ENCODE measurements around the gene YTHDC2. TPM values are rescaled to one million over a fixed set of nuclear protein-coding genes. Genes with fewer than 3 reads are reported as not detected.

Gene YTHDC2
- total RNA-seq, 2 experiments from 2014 or later: 33.9 to 41.7 TPM

GRCh38 chr5:113606298-113607134 is 93.0 kb downstream of the YTHDC2 start:
- Histone ChIP-seq H3K27ac (ENCODE audit: low read depth in 1 of 2, low read length in 2 of 2) (no peak overlapping the region), H3K4me1 (ENCODE audit: insufficient read depth, low read length) (peaks cover 4% of the 10 kb centered on the region), H3K4me3 (ENCODE audit: low read length) (no peak overlapping the region), H3K9me3 (ENCODE audit: control insufficient read depth in 1 of 2, insufficient read depth in 1 of 2, low read length in 2 of 2) (no peaks in the 10 kb centered on the region), H3K27me3 (ENCODE audit: control insufficient read depth in 1 of 2, insufficient read depth in 2 of 2, low read length in 2 of 2) (peaks cover 0 to 5% of the 10 kb centered on the region in 2 experiments), H3K36me3 (ENCODE audit: insufficient read depth, low read length) (no peaks in the 10 kb centered on the region)
- Mint-ChIP-seq H3K27me3 (peaks cover 28% of the 10 kb centered on the region), H3K4me3 (no peak overlapping the region), H3K9me3 (no peaks in the 10 kb centered on the region), H3K36me3 (ENCODE audit: low read depth) (no peaks in the 10 kb centered on the region), H3K4me1 (ENCODE audit: low read depth) (no peaks in the 10 kb centered on the region), H3K27ac (no peak overlapping the region)
- peak; percentile 74 for ATAC-seq (ENCODE audit: poor library complexity)
- ChIA-PET CTCF (interaction anchor here (1.6 kb wide), 1 partner anchor 610 kb away, joined by 4 read pairs; no protein-coding TSS in a partner anchor), POLR2A (no interaction called here)
- TF ChIP-seq, protein P1, sequence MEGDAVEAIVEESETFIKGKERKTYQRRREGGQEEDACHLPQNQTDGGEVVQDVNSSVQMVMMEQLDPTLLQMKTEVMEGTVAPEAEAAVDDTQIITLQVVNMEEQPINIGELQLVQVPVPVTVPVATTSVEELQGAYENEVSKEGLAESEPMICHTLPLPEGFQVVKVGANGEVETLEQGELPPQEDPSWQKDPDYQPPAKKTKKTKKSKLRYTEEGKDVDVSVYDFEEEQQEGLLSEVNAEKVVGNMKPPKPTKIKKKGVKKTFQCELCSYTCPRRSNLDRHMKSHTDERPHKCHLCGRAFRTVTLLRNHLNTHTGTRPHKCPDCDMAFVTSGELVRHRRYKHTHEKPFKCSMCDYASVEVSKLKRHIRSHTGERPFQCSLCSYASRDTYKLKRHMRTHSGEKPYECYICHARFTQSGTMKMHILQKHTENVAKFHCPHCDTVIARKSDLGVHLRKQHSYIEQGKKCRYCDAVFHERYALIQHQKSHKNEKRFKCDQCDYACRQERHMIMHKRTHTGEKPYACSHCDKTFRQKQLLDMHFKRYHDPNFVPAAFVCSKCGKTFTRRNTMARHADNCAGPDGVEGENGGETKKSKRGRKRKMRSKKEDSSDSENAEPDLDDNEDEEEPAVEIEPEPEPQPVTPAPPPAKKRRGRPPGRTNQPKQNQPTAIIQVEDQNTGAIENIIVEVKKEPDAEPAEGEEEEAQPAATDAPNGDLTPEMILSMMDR (IDR thresholded peaks at IDR 0.05): peak; percentile 88
- DNase-seq: peak in 12 of 14 experiments; percentile 6 to 77 (median 22)
- intact Hi-C loops (cut with DNase I, micrococcal nuclease): loop anchor here (1.0 to 10.0 kb wide), 10 partner anchors 228 to 1432 kb away; no protein-coding TSS in a partner anchor

GRCh38 chr5:113607361-113607760 is 93.9 kb downstream of the YTHDC2 start:
- peaks cover 0 to 5% of the 10 kb centered on the region in 2 experiments for H3K27me3 ChIP-seq (ENCODE audit: control insufficient read depth in 1 of 2, insufficient read depth in 2 of 2, low read length in 2 of 2)
- DNase-seq (no peak), ATAC-seq (ENCODE audit: poor library complexity) (no peak)
- Mint-ChIP-seq H3K4me3 (no peak overlapping the region), H3K4me1 (ENCODE audit: low read depth) (no peaks in the 10 kb centered on the region), H3K9me3 (no peaks in the 10 kb centered on the region), H3K27ac (no peak overlapping the region), H3K36me3 (ENCODE audit: low read depth) (no peaks in the 10 kb centered on the region), H3K27me3 (peaks cover 33% of the 10 kb centered on the region)
- intact Hi-C loops (cut with DNase I, micrococcal nuclease): loop anchor here (2.0 to 10.0 kb wide), 8 partner anchors 229 to 1433 kb away; no protein-coding TSS in a partner anchor
- no peak overlapping the region for H3K27ac ChIP-seq (ENCODE audit: low read depth in 1 of 2, low read length in 2 of 2)
- no peaks in the 10 kb centered on the region for H3K9me3 ChIP-seq (ENCODE audit: control insufficient read depth in 1 of 2, insufficient read depth in 1 of 2, low read length in 2 of 2)
- peaks cover 7% of the 10 kb centered on the region for H3K4me1 ChIP-seq (ENCODE audit: insufficient read depth, low read length)
- H3K4me3 ChIP-seq (ENCODE audit: low read length): no peak overlapping the region
- H3K36me3 ChIP-seq (ENCODE audit: insufficient read depth, low read length): no peaks in the 10 kb centered on the region
- POLR2A ChIA-PET: no interaction called here
- TF ChIP-seq, protein P1 (IDR thresholded peaks at IDR 0.05): no peak
- CTCF ChIA-PET: no interaction called here

DNA sequence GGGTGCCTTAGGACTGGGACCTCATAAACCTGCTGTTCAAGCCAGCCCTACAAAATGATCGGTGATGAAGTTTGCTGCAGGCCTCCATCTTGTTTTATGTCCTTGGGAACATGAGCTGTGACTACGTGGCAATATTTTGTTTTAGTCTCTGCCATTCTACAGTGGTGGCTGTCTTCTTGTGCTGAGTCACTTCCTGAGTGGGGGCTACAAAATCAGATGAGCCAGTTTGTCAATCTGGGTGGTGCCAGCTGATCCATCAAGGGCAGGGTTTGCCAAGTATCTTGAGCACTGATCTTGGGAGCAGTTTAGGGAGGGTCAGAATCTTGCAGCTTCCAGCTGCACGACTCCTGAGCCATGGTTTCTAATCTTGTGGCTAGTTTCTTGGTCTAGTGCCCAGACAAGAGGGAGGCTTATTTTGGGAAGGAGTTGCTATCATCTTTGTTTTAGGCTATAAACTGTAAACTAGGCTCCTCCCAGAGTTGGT is 94.7 kb downstream of the YTHDC2 start:
- Mint-ChIP-seq H3K36me3 (ENCODE audit: low read depth) (no peaks in the 10 kb centered on the region), H3K27ac (no peak overlapping the region), H3K4me1 (ENCODE audit: low read depth) (no peaks in the 10 kb centered on the region), H3K4me3 (no peak overlapping the region), H3K27me3 (peaks cover 40% of the 10 kb centered on the region), H3K9me3 (no peaks in the 10 kb centered on the region)
- TF ChIP-seq, protein P1 (IDR thresholded peaks at IDR 0.05): no peak
- DNase-seq: no peak
- no peak for ATAC-seq (ENCODE audit: poor library complexity)
- ChIA-PET CTCF (no interaction called here), POLR2A (no interaction called here)
- no peaks in the 10 kb centered on the region for H3K36me3 ChIP-seq (ENCODE audit: insufficient read depth, low read length)
- H3K9me3 ChIP-seq (ENCODE audit: control insufficient read depth in 1 of 2, insufficient read depth in 1 of 2, low read length in 2 of 2): no peaks in the 10 kb centered on the region
- H3K27ac ChIP-seq (ENCODE audit: low read depth in 1 of 2, low read length in 2 of 2): no peak overlapping the region
- H3K4me1 ChIP-seq (ENCODE audit: insufficient read depth, low read length): peaks cover 7% of the 10 kb centered on the region
- intact Hi-C loops (cut with DNase I, micrococcal nuclease): loop anchor here (5.0 to 10.0 kb wide), 4 partner anchors 231 to 1433 kb away; no protein-coding TSS in a partner anchor
- peaks cover 2 to 5% of the 10 kb centered on the region in 2 experiments for H3K27me3 ChIP-seq (ENCODE audit: control insufficient read depth in 1 of 2, insufficient read depth in 2 of 2, low read length in 2 of 2)
- no peak overlapping the region for H3K4me3 ChIP-seq (ENCODE audit: low read length)

Measured in CD4-positive, alpha-beta T cell (primary cell).